Glutamatergic neuron (in vitro differentiated cells): ENCODE results near the gene SMCR8. TPM values are rescaled to one million over a fixed set of nuclear protein-coding genes. Genes with fewer than 3 reads are reported as not detected.
"Not testable (repeated sequence)": the region's sequence is repeated elsewhere in the genome, so short reads cannot be mapped to it uniquely, and the experiment has no call there.

Experiments
- DNase-seq: peaks from one replicate; pipeline ENCODE4 v3.0.0; 2022
- H3K27ac Mint-ChIP-seq: one replicate; pipeline ENCODE4 v1.8.0; 2020; ENCODE audit warnings: mild to moderate bottlenecking, mixed read lengths, inconsistent platforms; ENCODE audit not compliant: unreplicated experiment
- H3K27me3 Mint-ChIP-seq: one replicate; pipeline ENCODE4 v1.8.0; 2020; ENCODE audit warnings: mild to moderate bottlenecking, moderate library complexity, mixed read lengths, inconsistent platforms; ENCODE audit not compliant: unreplicated experiment
- H3K36me3 Mint-ChIP-seq: one replicate; pipeline ENCODE4 v1.8.0; 2020; ENCODE audit warnings: mild to moderate bottlenecking, mixed read lengths, inconsistent platforms; ENCODE audit not compliant: unreplicated experiment
- H3K4me1 Mint-ChIP-seq: one replicate; pipeline ENCODE4 v1.8.0; 2020; ENCODE audit warnings: mild to moderate bottlenecking, low read depth, mixed read lengths, inconsistent platforms; ENCODE audit not compliant: unreplicated experiment
- H3K4me3 Mint-ChIP-seq: one replicate; pipeline ENCODE4 v1.8.0; 2020; ENCODE audit warnings: mild to moderate bottlenecking, mixed read lengths, inconsistent platforms; ENCODE audit not compliant: unreplicated experiment
- H3K9me3 Mint-ChIP-seq: one replicate; pipeline ENCODE4 v1.8.0; 2020; ENCODE audit warnings: mild to moderate bottlenecking, moderate library complexity, mixed read lengths, inconsistent platforms; ENCODE audit not compliant: unreplicated experiment
- CTCF ChIP-seq: fragments of 200-600 bp; sonication (generic); IDR thresholded peaks from one replicate; pipeline ENCODE4 v1.5.0; 2021; ENCODE audit not compliant: partially characterized antibody, unreplicated experiment
- total RNA-seq: library from RNA; stranded (reverse); fragmentation: NEBNext Ultra II Directional; extraction: Animal tissue kit (Norgen Biotek cat#: 25700); gene quantifications from one replicate; pipeline ENCODE4 v1.2.1, GENCODE V29; 2021; ENCODE audit not compliant: unreplicated experiment

The SMCR8 gene
- total RNA-seq, 1 donor from 2014 or later = 14.0 TPM

- H3K4me1 Mint-ChIP-seq = no peaks in the 10 kb centered on the region
- H3K4me3 Mint-ChIP-seq = no peak overlapping the region
- no peak overlapping the region for H3K27ac Mint-ChIP-seq
- no peak for DNase-seq
- no peaks in the 10 kb centered on the region for H3K36me3 Mint-ChIP-seq
- H3K27me3 Mint-ChIP-seq = peaks cover 2% of the 10 kb centered on the region
- no peak for TF ChIP-seq CTCF
- peaks cover 1% of the 10 kb centered on the region for H3K9me3 Mint-ChIP-seq
Measured at GRCh38 chr17:18327093-18327492, 12.0 kb downstream of the SMCR8 start.

- Mint-ChIP-seq H3K36me3 (no peaks in the 10 kb centered on the region), H3K27me3 (peaks cover 2% of the 10 kb centered on the region), H3K4me3 (no peak overlapping the region), H3K27ac (no peak overlapping the region), H3K4me1 (no peaks in the 10 kb centered on the region), H3K9me3 (peaks cover 1% of the 10 kb centered on the region)
- no peak for TF ChIP-seq CTCF
- DNase-seq = no peak
Measured at GRCh38 chr17:18327556-18327955, 12.5 kb downstream of the SMCR8 start.

GRCh38 chr17:18328643-18329204 is 13.6 kb downstream of the SMCR8 start:
- Mint-ChIP-seq H3K27me3 (peaks cover 2% of the 10 kb centered on the region), H3K4me1 (no peaks in the 10 kb centered on the region), H3K9me3 (peaks cover 1% of the 10 kb centered on the region), H3K4me3 (no peak overlapping the region), H3K27ac (no peak overlapping the region), H3K36me3 (no peaks in the 10 kb centered on the region)
- no peak for DNase-seq
- no peak for TF ChIP-seq CTCF

GRCh38 chr17:18331879-18332278 is 16.8 kb downstream of the SMCR8 start:
- H3K36me3 Mint-ChIP-seq = peaks cover 3% of the 10 kb centered on the region
- DNase-seq = no peak
- no peak overlapping the region for H3K4me3 Mint-ChIP-seq
- H3K9me3 Mint-ChIP-seq = peaks cover 4% of the 10 kb centered on the region
- H3K27ac Mint-ChIP-seq = no peak overlapping the region
- TF ChIP-seq CTCF = no peak
- no peaks in the 10 kb centered on the region for H3K27me3 Mint-ChIP-seq
- H3K4me1 Mint-ChIP-seq = no peaks in the 10 kb centered on the region

- no peak for DNase-seq
- no peak overlapping the region for H3K4me3 Mint-ChIP-seq
- H3K36me3 Mint-ChIP-seq = peaks cover 7% of the 10 kb centered on the region
Measured at GRCh38 chr17:18332909-18333489, 17.9 kb downstream of the SMCR8 start.

GRCh38 chr17:18338158-18338557 is 23.1 kb downstream of the SMCR8 start:
- H3K9me3 Mint-ChIP-seq, H3K27me3 Mint-ChIP-seq, DNase-seq, H3K4me1 Mint-ChIP-seq, H3K4me3 Mint-ChIP-seq, H3K27ac Mint-ChIP-seq: not testable (repeated sequence)
- peaks cover 20% of the 10 kb centered on the region for H3K36me3 Mint-ChIP-seq

More at GRCh38 chr17:18332909-18333489, 17.9 kb downstream of the SMCR8 start:
- peaks cover 2% of the 10 kb centered on the region for H3K9me3 Mint-ChIP-seq
- H3K27ac Mint-ChIP-seq = no peak overlapping the region
- no peak for TF ChIP-seq CTCF
- H3K27me3 Mint-ChIP-seq = no peaks in the 10 kb centered on the region
- H3K4me1 Mint-ChIP-seq = no peaks in the 10 kb centered on the region
